ENCODE data around the gene FHIT.
"Not testable (repeated sequence)": the region's sequence is repeated elsewhere in the genome, so short reads cannot be mapped to it uniquely, and the experiment has no call there.

FHIT gene

GRCh38 chr3:61030469-61031035 is 220.7 kb downstream of the FHIT start:
- peaks cover 3% of the 10 kb centered on the region for H3K79me2 ChIP-seq
- H2AFZ ChIP-seq: no peak overlapping the region
- H3K36me3 ChIP-seq (ENCODE audit: control insufficient read depth, insufficient read depth, low read length): no peaks in the 10 kb centered on the region
- no peaks in the 10 kb centered on the region for H3K4me1 ChIP-seq
- no peak for TF ChIP-seq CTCF (IDR thresholded peaks at IDR 0.05)
- no peak overlapping the region for H3K4me3 ChIP-seq (ENCODE audit: low read depth, low read length)
- no peak overlapping the region for H3K4me2 ChIP-seq (ENCODE audit: low read length)
- no peak overlapping the region for H3K9ac ChIP-seq
- no peaks in the 10 kb centered on the region for H3K9me3 ChIP-seq (ENCODE audit: control insufficient read depth, low read length)
- no peak overlapping the region for H3K27ac ChIP-seq
- H3K27me3 ChIP-seq (ENCODE audit: control insufficient read depth, insufficient read depth, low read length): no peaks in the 10 kb centered on the region

- no peak overlapping the region for H3K4me3 ChIP-seq (ENCODE audit: low read depth, low read length)
- no peaks in the 10 kb centered on the region for H3K9me3 ChIP-seq (ENCODE audit: control insufficient read depth, low read length)
- H3K4me2 ChIP-seq (ENCODE audit: low read length): no peak overlapping the region
- no peak overlapping the region for H3K9ac ChIP-seq
- H3K79me2 ChIP-seq: peaks cover 3% of the 10 kb centered on the region
- H2AFZ ChIP-seq: no peak overlapping the region
- no peaks in the 10 kb centered on the region for H3K36me3 ChIP-seq (ENCODE audit: control insufficient read depth, insufficient read depth, low read length)
- TF ChIP-seq CTCF (IDR thresholded peaks at IDR 0.05): no peak
- no peaks in the 10 kb centered on the region for H3K4me1 ChIP-seq
- H3K27ac ChIP-seq: no peak overlapping the region
- H3K27me3 ChIP-seq (ENCODE audit: control insufficient read depth, insufficient read depth, low read length): no peaks in the 10 kb centered on the region
Observed at GRCh38 chr3:61029194-61029593, 222.1 kb downstream of the FHIT start.

GRCh38 chr3:61018807-61019206 is 232.4 kb downstream of the FHIT start:
- Histone ChIP-seq H3K9ac (no peak overlapping the region), H3K79me2 (no peaks in the 10 kb centered on the region), H3K27ac (no peak overlapping the region), H3K36me3 (ENCODE audit: control insufficient read depth, insufficient read depth, low read length) (no peaks in the 10 kb centered on the region), H2AFZ (no peak overlapping the region), H3K4me2 (ENCODE audit: low read length) (no peak overlapping the region), H3K27me3 (ENCODE audit: control insufficient read depth, insufficient read depth, low read length) (no peaks in the 10 kb centered on the region), H3K9me3 (ENCODE audit: control insufficient read depth, low read length) (no peaks in the 10 kb centered on the region), H3K4me3 (ENCODE audit: low read depth, low read length) (no peak overlapping the region), H3K4me1 (no peaks in the 10 kb centered on the region)
- TF ChIP-seq CTCF (IDR thresholded peaks at IDR 0.05): no peak

- not testable (repeated sequence) for H3K27me3 ChIP-seq (ENCODE audit: control insufficient read depth, insufficient read depth, low read length); H3K9ac ChIP-seq; H3K4me1 ChIP-seq; H3K4me2 ChIP-seq (ENCODE audit: low read length); H2AFZ ChIP-seq; H3K36me3 ChIP-seq (ENCODE audit: control insufficient read depth, insufficient read depth, low read length); H3K4me3 ChIP-seq (ENCODE audit: low read depth, low read length); H3K79me2 ChIP-seq; H3K27ac ChIP-seq; H3K9me3 ChIP-seq (ENCODE audit: control insufficient read depth, low read length)
Observed at GRCh38 chr3:61017028-61017427, 234.2 kb downstream of the FHIT start.

GRCh38 chr3:61015859-61016258 is 235.4 kb downstream of the FHIT start:
- no peak overlapping the region for H3K27ac ChIP-seq
- no peak for TF ChIP-seq CTCF (IDR thresholded peaks at IDR 0.05)
- H3K4me2 ChIP-seq (ENCODE audit: low read length): no peak overlapping the region
- H2AFZ ChIP-seq: no peak overlapping the region
- H3K36me3 ChIP-seq (ENCODE audit: control insufficient read depth, insufficient read depth, low read length): no peaks in the 10 kb centered on the region
- no peaks in the 10 kb centered on the region for H3K9me3 ChIP-seq (ENCODE audit: control insufficient read depth, low read length)
- no peaks in the 10 kb centered on the region for H3K27me3 ChIP-seq (ENCODE audit: control insufficient read depth, insufficient read depth, low read length)
- H3K9ac ChIP-seq: no peak overlapping the region
- H3K79me2 ChIP-seq: no peaks in the 10 kb centered on the region
- no peak overlapping the region for H3K4me3 ChIP-seq (ENCODE audit: low read depth, low read length)
- H3K4me1 ChIP-seq: no peaks in the 10 kb centered on the region
